ENCODE results near the gene OCSTAMP.

DNA sequence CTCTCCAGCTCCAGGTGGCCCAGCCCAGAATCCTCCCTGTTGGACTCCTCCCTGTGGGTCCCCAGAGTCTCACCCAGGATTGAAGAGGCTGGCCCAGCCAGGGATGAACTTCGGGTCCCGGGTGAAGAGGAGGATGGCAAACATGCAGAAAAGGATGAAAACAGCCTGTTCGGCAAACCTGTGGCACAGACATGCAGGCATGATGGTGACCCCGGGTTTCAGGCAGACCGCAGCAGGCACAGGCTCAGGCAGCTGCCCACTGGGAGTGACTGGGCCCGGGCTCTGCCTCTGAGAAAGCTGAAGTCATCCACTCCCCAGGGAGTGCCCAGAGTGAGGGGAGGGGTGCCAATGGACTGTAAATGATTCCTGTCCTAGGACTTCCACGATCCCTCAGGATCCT, 37.5 kb upstream of the OCSTAMP start:
- no peak for TF ChIP-seq ZFX (IDR thresholded peaks at IDR 0.05; ENCODE audit: borderline replicate concordance)
- TF ChIP-seq, protein P1, sequence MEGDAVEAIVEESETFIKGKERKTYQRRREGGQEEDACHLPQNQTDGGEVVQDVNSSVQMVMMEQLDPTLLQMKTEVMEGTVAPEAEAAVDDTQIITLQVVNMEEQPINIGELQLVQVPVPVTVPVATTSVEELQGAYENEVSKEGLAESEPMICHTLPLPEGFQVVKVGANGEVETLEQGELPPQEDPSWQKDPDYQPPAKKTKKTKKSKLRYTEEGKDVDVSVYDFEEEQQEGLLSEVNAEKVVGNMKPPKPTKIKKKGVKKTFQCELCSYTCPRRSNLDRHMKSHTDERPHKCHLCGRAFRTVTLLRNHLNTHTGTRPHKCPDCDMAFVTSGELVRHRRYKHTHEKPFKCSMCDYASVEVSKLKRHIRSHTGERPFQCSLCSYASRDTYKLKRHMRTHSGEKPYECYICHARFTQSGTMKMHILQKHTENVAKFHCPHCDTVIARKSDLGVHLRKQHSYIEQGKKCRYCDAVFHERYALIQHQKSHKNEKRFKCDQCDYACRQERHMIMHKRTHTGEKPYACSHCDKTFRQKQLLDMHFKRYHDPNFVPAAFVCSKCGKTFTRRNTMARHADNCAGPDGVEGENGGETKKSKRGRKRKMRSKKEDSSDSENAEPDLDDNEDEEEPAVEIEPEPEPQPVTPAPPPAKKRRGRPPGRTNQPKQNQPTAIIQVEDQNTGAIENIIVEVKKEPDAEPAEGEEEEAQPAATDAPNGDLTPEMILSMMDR (IDR thresholded peaks at IDR 0.05) = no peak

All from 22Rv1 (cell line).